Stimulated activated CD8-positive, alpha-beta memory T cell treated with anti-CD3 and anti-CD28 coated beads, Interleukin-7, amount 100 ng/mL, for 48 hours (primary cell): ENCODE data around the gene PDCD1LG2.

Experiments used
- DNase-seq, 2 donors: peaks; one replicate each; pipeline ENCODE4 v3.0.0-alpha.2; 2020; ENCODE audit warnings: low read depth in 1 of 2; ENCODE audit errors: extremely low read depth in 1 of 2

Gene PDCD1LG2

GRCh38 chr9:5529683-5530221 is 19.4 kb downstream of the PDCD1LG2 start:
- DNase-seq = no peak

GRCh38 chr9:5531101-5531882 is 21.0 kb downstream of the PDCD1LG2 start:
- DNase-seq = no peak

GRCh38 chr9:5532306-5532705 is 22.0 kb downstream of the PDCD1LG2 start:
- no peak for DNase-seq

GRCh38 chr9:5532790-5533189 is 22.5 kb downstream of the PDCD1LG2 start:
- DNase-seq = no peak

- no peak for DNase-seq
These were observed 26.4 kb downstream of the PDCD1LG2 start for GRCh38 chr9:5536684-5537083.

- no peak for DNase-seq
These were observed 33.8 kb downstream of the PDCD1LG2 start for GRCh38 chr9:5543875-5544702.

- no peak for DNase-seq
These were observed 39.6 kb downstream of the PDCD1LG2 start for GRCh38 chr9:5549658-5550650.

- DNase-seq = no peak
These were observed 41.2 kb downstream of the PDCD1LG2 start for GRCh38 chr9:5551368-5552150.

GRCh38 chr9:5552301-5552700 is 42.0 kb downstream of the PDCD1LG2 start:
- no peak for DNase-seq

GRCh38 chr9:5553211-5553610 is 42.9 kb downstream of the PDCD1LG2 start:
- DNase-seq = no peak

- no peak for DNase-seq
These were observed 43.9 kb downstream of the PDCD1LG2 start for GRCh38 chr9:5554254-5554653.

GRCh38 chr9:5556101-5556705 is 45.9 kb downstream of the PDCD1LG2 start:
- no peak for DNase-seq

GRCh38 chr9:5557606-5558587 is 47.6 kb downstream of the PDCD1LG2 start:
- no peak for DNase-seq

GRCh38 chr9:5559659-5560058 is 49.3 kb downstream of the PDCD1LG2 start:
- no peak for DNase-seq

- DNase-seq = no peak
These were observed 50.2 kb downstream of the PDCD1LG2 start for GRCh38 chr9:5560443-5561100.

GRCh38 chr9:5561828-5562488 is 51.6 kb downstream of the PDCD1LG2 start:
- DNase-seq = no peak

- DNase-seq = no peak
These were observed 52.6 kb downstream of the PDCD1LG2 start for GRCh38 chr9:5562806-5563416.
